Vagina (tissue), 2 donors: Measurements from ENCODE around the gene CCDC102B.

Source experiments
- CTCF ChIP-seq, 3 experiments: fragments of 450-650 bp in 2 of 3; fragments of 200-600 bp in 1 of 3; sonication (generic) in 1 of 3; IDR thresholded peaks; one replicate each; pipeline ENCODE4 v1.5.1; 2017 to 2019; ENCODE audit warnings: antibody characterized with exemption in 3 of 3, mild to moderate bottlenecking in 2 of 3, moderate library complexity in 2 of 3
- POLR2A ChIP-seq, 2 donors: fragments of 450-650 bp; IDR thresholded peaks; one replicate each; pipeline ENCODE4 v1.6.1; 2017; ENCODE audit warnings: antibody characterized with exemption in 2 of 2, mild to moderate bottlenecking in 2 of 2, moderate library complexity in 2 of 2
- POLR2AphosphoS5 ChIP-seq, 2 donors: sonication (generic); formaldehyde crosslinking; IDR thresholded peaks; one replicate each; pipeline ENCODE4 v1.9.0; 2017; ENCODE audit warnings: antibody characterized with exemption in 2 of 2, mild to moderate bottlenecking in 2 of 2, low read depth in 1 of 2; ENCODE audit not compliant: insufficient read depth in 1 of 2

- TF ChIP-seq CTCF (IDR thresholded peaks at IDR 0.05) (no peak), POLR2AphosphoS5 (IDR thresholded peaks at IDR 0.05; ENCODE audit: insufficient read depth in 1 of 2, low read depth in 1 of 2) (no peak), POLR2A (IDR thresholded peaks at IDR 0.05) (no peak)
Measured at GRCh38 chr18:68897286-68897685, 99.4 kb downstream of the CCDC102B start.
